H9 (cell line): ENCODE measurements around the gene MBD3L3. TPM values are rescaled to one million over a fixed set of nuclear protein-coding genes. Genes with fewer than 3 reads are reported as not detected.
A peak's percentile ranks its signal among the peaks of the same experiment; 100 is the strongest.

Experiments used
- DNase-seq: peaks from one replicate; pipeline ENCODE4 v3.0.0-alpha.2; 2017
- H2AFZ ChIP-seq: one replicate; pipeline ENCODE4 v1.6.1; 2013; ENCODE audit warnings: mild to moderate bottlenecking, low read length, control low read depth, moderate library complexity
- H2AK5ac ChIP-seq: 2 replicates; pipeline ENCODE4 v1.6.1; 2013; ENCODE audit warnings: low read length, control low read depth, mixed read lengths; ENCODE audit not compliant: insufficient read length
- H2BK120ac ChIP-seq: one replicate; pipeline ENCODE4 v1.6.1; 2013; ENCODE audit warnings: low read depth, mild to moderate bottlenecking, low read length, control low read depth, inconsistent platforms; ENCODE audit not compliant: poor library complexity, severe bottlenecking
- H2BK12ac ChIP-seq: 2 replicates; pipeline ENCODE4 v1.6.1; 2013; ENCODE audit warnings: low read length, control low read depth, mixed read lengths, low read depth; ENCODE audit not compliant: insufficient read length
- H2BK15ac ChIP-seq: 2 replicates; pipeline ENCODE4 v1.6.1; 2013; ENCODE audit warnings: low read depth, low read length, control low read depth
- H2BK20ac ChIP-seq: one replicate; pipeline ENCODE4 v1.6.1; 2013; ENCODE audit warnings: low read depth, mild to moderate bottlenecking, low read length, control low read depth, inconsistent platforms; ENCODE audit not compliant: poor library complexity, severe bottlenecking
- H2BK5ac ChIP-seq: 2 replicates; pipeline ENCODE4 v1.6.1; 2013; ENCODE audit warnings: low read length, control low read depth, mixed read lengths; ENCODE audit not compliant: insufficient read length
- H3K14ac ChIP-seq: 2 replicates; pipeline ENCODE4 v1.6.1; 2013; ENCODE audit warnings: low read length, control low read depth; ENCODE audit not compliant: insufficient read depth
- H3K18ac ChIP-seq: 2 replicates; pipeline ENCODE4 v1.6.1; 2013; ENCODE audit warnings: low read depth, mild to moderate bottlenecking, mixed read lengths, low read length, control low read depth; ENCODE audit not compliant: insufficient read length
- H3K23ac ChIP-seq: 2 replicates; pipeline ENCODE4 v1.6.1; 2013; ENCODE audit warnings: low read length, control low read depth, mixed read lengths, low read depth; ENCODE audit not compliant: insufficient read length
- H3K23me2 ChIP-seq: 2 replicates; pipeline ENCODE4 v1.6.1; 2013; ENCODE audit warnings: low read depth, mild to moderate bottlenecking, mixed read lengths, low read length, control low read depth; ENCODE audit not compliant: insufficient read length, poor library complexity, severe bottlenecking
- H3K27ac ChIP-seq: 2 replicates; pipeline ENCODE4 v1.5.1; 2013; ENCODE audit warnings: low read length, control low read depth, mixed read lengths, low read depth; ENCODE audit not compliant: insufficient read length
- H3K27me3 ChIP-seq: 2 replicates; pipeline ENCODE4 v1.6.1; 2013; ENCODE audit warnings: low read length, control low read depth, inconsistent platforms; ENCODE audit not compliant: insufficient read depth
- H3K4ac ChIP-seq: 2 replicates; pipeline ENCODE4 v1.6.1; 2013; ENCODE audit warnings: low read depth, mild to moderate bottlenecking, control low read depth, inconsistent platforms, low read length, moderate library complexity
- H3K4me1 ChIP-seq: 2 replicates; pipeline ENCODE4 v1.6.1; 2013; ENCODE audit warnings: low read length, control low read depth, inconsistent platforms; ENCODE audit not compliant: insufficient read depth
- H3K4me2 ChIP-seq: 2 replicates; pipeline ENCODE4 v1.6.1; 2013; ENCODE audit warnings: low read length, control low read depth, mixed read lengths; ENCODE audit not compliant: insufficient read length, insufficient read depth
- H3K56ac ChIP-seq: 2 replicates; pipeline ENCODE4 v1.6.1; 2013; ENCODE audit warnings: low read depth, mild to moderate bottlenecking, mixed read lengths, low read length, control low read depth; ENCODE audit not compliant: insufficient read length
- H3K79me1 ChIP-seq: 2 replicates; pipeline ENCODE4 v1.6.1; 2013; ENCODE audit warnings: low read depth, mild to moderate bottlenecking, moderate library complexity, low read length, control low read depth, inconsistent platforms; ENCODE audit not compliant: insufficient read depth, poor library complexity, severe bottlenecking
- H3K79me2 ChIP-seq: 2 replicates; pipeline ENCODE4 v1.6.1; 2013; ENCODE audit warnings: low read length, control low read depth, inconsistent platforms; ENCODE audit not compliant: insufficient read depth
- H3K9ac ChIP-seq: 2 replicates; pipeline ENCODE4 v1.6.1; 2013; ENCODE audit warnings: low read length, control low read depth, mixed read lengths; ENCODE audit not compliant: insufficient read length; ENCODE audit errors: extremely low read depth
- H3K9me3 ChIP-seq: one replicate; pipeline ENCODE4 v1.6.1; 2013; ENCODE audit warnings: low read depth, low read length, inconsistent platforms; ENCODE audit not compliant: control insufficient read depth
- H3T11ph ChIP-seq: one replicate; pipeline ENCODE4 v1.6.1; 2013; ENCODE audit warnings: mild to moderate bottlenecking, low read length, control low read depth, inconsistent platforms
- H4K20me1 ChIP-seq: one replicate; pipeline ENCODE4 v1.6.1; 2013; ENCODE audit not compliant: control insufficient read depth, insufficient read length, insufficient read depth
- H4K5ac ChIP-seq: 2 replicates; pipeline ENCODE4 v1.6.1; 2013; ENCODE audit warnings: low read depth, mild to moderate bottlenecking, mixed read lengths, low read length, control low read depth; ENCODE audit not compliant: insufficient read length
- H4K8ac ChIP-seq: replicated peaks from 2 replicates; pipeline ENCODE4 v1.6.1; 2013; ENCODE audit warnings: low read length, control low read depth, mixed read lengths, low read depth; ENCODE audit not compliant: insufficient read length
- H4K91ac ChIP-seq: 2 replicates; pipeline ENCODE4 v1.6.1; 2013; ENCODE audit warnings: low read depth, mild to moderate bottlenecking, moderate library complexity, mixed read lengths, low read length, control low read depth; ENCODE audit not compliant: insufficient read length
- H3K27ac Mint-ChIP-seq, 3 experiments: 2 replicates in 2 of 3; 3 replicates in 1 of 3; pipeline ENCODE4 v1.8.0; 2020 to 2021; ENCODE audit warnings: mixed read lengths in 3 of 3, mild to moderate bottlenecking in 1 of 3, moderate library complexity in 1 of 3
- H3K27me3 Mint-ChIP-seq: 2 replicates; pipeline ENCODE4 v1.8.0; 2021; ENCODE audit warnings: low read depth, mild to moderate bottlenecking, moderate library complexity, mixed read lengths
- H3K36me3 Mint-ChIP-seq, 3 experiments: 2 replicates in 2 of 3; 3 replicates in 1 of 3; pipeline ENCODE4 v1.8.0; 2020 to 2021; ENCODE audit warnings: low read depth in 3 of 3, mixed read lengths in 3 of 3; ENCODE audit not compliant: insufficient read depth in 1 of 3
- H3K4me1 Mint-ChIP-seq, 2 experiments: 2 replicates each; pipeline ENCODE4 v1.8.0; 2020; ENCODE audit warnings: mixed read lengths in 2 of 2
- H3K4me3 Mint-ChIP-seq, 2 experiments: 2 replicates in 1 of 2; 3 replicates in 1 of 2; pipeline ENCODE4 v1.8.0; 2020 to 2021; ENCODE audit warnings: mild to moderate bottlenecking in 2 of 2, mixed read lengths in 2 of 2, moderate library complexity in 1 of 2
- H3K9me3 Mint-ChIP-seq, 2 experiments: 2 replicates in 1 of 2; 3 replicates in 1 of 2; pipeline ENCODE4 v1.8.0; 2020; ENCODE audit warnings: mild to moderate bottlenecking in 2 of 2, mixed read lengths in 2 of 2, moderate library complexity in 1 of 2
- WGBS: extraction: QIAGEN DNeasy Blood & Tissue Kit; methylation state at CpG from one replicate; pipeline ENCODE4 v1.1.7; 2013; ENCODE audit warnings: missing lambda C conversion rate, low lambda C conversion rate, mixed read lengths; ENCODE audit not compliant: insufficient read length; ENCODE audit errors: extremely low coverage; 5-methylcytosine and 5-hydroxymethylcytosine counted together
- total RNA-seq: library from RNA; stranded (reverse); gene quantifications from 2 replicates; pipeline ENCODE4 v1.2.1, GENCODE V29; 2021
- TF ChIP-seq, protein P1 (sequence below): fragments of 200-600 bp; sonication (generic); conservative IDR thresholded peaks from 3 replicates; pipeline ENCODE4 v1.8.0; 2021; ENCODE audit warnings: antibody characterized with exemption, mild to moderate bottlenecking

MBD3L3 gene
- total RNA-seq, 1 experiment from 2014 or later: not detected

DNA sequence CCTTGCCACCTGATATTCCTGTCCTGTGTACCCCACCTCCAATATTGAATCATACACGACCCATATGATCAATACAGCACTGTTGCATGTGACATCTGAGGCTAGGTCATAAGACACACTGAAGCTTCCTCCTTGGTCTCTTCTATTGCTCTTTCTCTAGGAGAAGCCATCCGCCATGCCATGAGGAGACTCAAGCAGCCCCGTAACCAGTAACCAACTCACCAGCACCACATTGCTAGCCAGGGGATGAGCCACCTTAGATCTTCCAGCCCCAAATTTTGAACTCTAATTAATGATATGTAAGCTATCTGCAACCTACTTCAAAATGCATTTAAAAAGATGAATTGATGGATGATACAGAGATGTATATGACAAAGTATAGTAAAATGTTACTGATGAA, 39.6 kb upstream of the MBD3L3 start:
- H3T11ph ChIP-seq: no peak overlapping the region
- no peaks in the 10 kb centered on the region for H3K4me1 ChIP-seq
- H3K27me3 ChIP-seq: no peaks in the 10 kb centered on the region
- peaks cover 5% of the 10 kb centered on the region for H3K9me3 ChIP-seq
- H4K5ac ChIP-seq: no peak overlapping the region
- no peak overlapping the region for H2BK20ac ChIP-seq
- H3K4ac ChIP-seq: no peak overlapping the region
- H3K4me3 Mint-ChIP-seq: peak overlapping the region; percentile 84 to 86
- H4K20me1 ChIP-seq: no peaks in the 10 kb centered on the region
- H3K27ac ChIP-seq: no peak overlapping the region
- H3K4me2 ChIP-seq: peak overlapping the region; percentile 54
- H4K91ac ChIP-seq: no peak overlapping the region
- H3K18ac ChIP-seq: no peak overlapping the region
- H2BK12ac ChIP-seq: no peak overlapping the region
- H3K4me1 Mint-ChIP-seq: peaks cover 10 to 11% of the 10 kb centered on the region in 2 experiments
- no peaks in the 10 kb centered on the region for H3K79me2 ChIP-seq
- no peak overlapping the region for H3K56ac ChIP-seq
- H3K27ac Mint-ChIP-seq: peak overlapping the region in 2 of 3 experiments; percentile 98 to 99; a peak in 3 of 7 replicates
- no peak overlapping the region for H3K23ac ChIP-seq
- H2AK5ac ChIP-seq: no peak overlapping the region
- H3K79me1 ChIP-seq: no peaks in the 10 kb centered on the region
- no peaks in the 10 kb centered on the region for H3K23me2 ChIP-seq
- no peak overlapping the region for H3K14ac ChIP-seq
- H3K36me3 Mint-ChIP-seq: peaks cover 32 to 34% (median 34%) of the 10 kb centered on the region in 3 experiments
- H3K9me3 Mint-ChIP-seq: peaks cover 42 to 45% of the 10 kb centered on the region in 2 experiments
- H3K27me3 Mint-ChIP-seq: peaks cover 6% of the 10 kb centered on the region
- WGBS: no CpG with 5 or more reads among the region's 3 CpGs
- H2BK5ac ChIP-seq: no peak overlapping the region
- no peak overlapping the region for H2AFZ ChIP-seq
- TF ChIP-seq, protein P1, sequence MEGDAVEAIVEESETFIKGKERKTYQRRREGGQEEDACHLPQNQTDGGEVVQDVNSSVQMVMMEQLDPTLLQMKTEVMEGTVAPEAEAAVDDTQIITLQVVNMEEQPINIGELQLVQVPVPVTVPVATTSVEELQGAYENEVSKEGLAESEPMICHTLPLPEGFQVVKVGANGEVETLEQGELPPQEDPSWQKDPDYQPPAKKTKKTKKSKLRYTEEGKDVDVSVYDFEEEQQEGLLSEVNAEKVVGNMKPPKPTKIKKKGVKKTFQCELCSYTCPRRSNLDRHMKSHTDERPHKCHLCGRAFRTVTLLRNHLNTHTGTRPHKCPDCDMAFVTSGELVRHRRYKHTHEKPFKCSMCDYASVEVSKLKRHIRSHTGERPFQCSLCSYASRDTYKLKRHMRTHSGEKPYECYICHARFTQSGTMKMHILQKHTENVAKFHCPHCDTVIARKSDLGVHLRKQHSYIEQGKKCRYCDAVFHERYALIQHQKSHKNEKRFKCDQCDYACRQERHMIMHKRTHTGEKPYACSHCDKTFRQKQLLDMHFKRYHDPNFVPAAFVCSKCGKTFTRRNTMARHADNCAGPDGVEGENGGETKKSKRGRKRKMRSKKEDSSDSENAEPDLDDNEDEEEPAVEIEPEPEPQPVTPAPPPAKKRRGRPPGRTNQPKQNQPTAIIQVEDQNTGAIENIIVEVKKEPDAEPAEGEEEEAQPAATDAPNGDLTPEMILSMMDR: no peak
- no peak overlapping the region for H4K8ac ChIP-seq
- no peak overlapping the region for H3K9ac ChIP-seq
- no peak overlapping the region for H2BK120ac ChIP-seq
- no peak overlapping the region for H2BK15ac ChIP-seq
- DNase-seq: no peak
